Mucosa of descending colon (tissue), 3 donors: Measurements from ENCODE around the gene RPS14. TPM values are rescaled to one million over a fixed set of nuclear protein-coding genes. Genes with fewer than 3 reads are reported as not detected.

Source experiments
- ATAC-seq: fragments of 200-7000 bp; cut with Tn5 transposase; one replicate; pipeline ENCODE4 v1.9.1; 2020; ENCODE audit warnings: mild to moderate bottlenecking, moderate library complexity
- DNase-seq, 3 donors: peaks; one replicate each; pipeline ENCODE4 v3.0.0-alpha.2; 2020
- H3K36me3 ChIP-seq: fragments of 200-600 bp; one replicate; pipeline ENCODE4 v1.8.0; 2021; ENCODE audit warnings: low read depth, mild to moderate bottlenecking
- H3K4me1 ChIP-seq: fragments of 200-600 bp; one replicate; pipeline ENCODE4 v1.8.0; 2021; ENCODE audit warnings: low read depth, mild to moderate bottlenecking
- H3K4me3 ChIP-seq: fragments of 200-600 bp; one replicate; pipeline ENCODE4 v1.8.0; 2021; ENCODE audit warnings: mild to moderate bottlenecking
- H3K9me3 ChIP-seq: fragments of 200-600 bp; one replicate; pipeline ENCODE4 v1.8.0; 2021; ENCODE audit warnings: mild to moderate bottlenecking
- intact Hi-C, 2 donors: fragments of 100-400 bp; cut with DNase I in 1 of 2; cut with micrococcal nuclease in 1 of 2; formaldehyde crosslinking; loops; one replicate each; pipeline versions ENCODE4 v1.11.0 to v1.11.1; 2022; cut with DNase I, micrococcal nuclease
- total RNA-seq, 3 donors: library from RNA; stranded (reverse); fragmentation: NEBNext Ultra II Directional in 2 of 3; extraction: Animal tissue kit (Norgen Biotek cat#: 25700) in 2 of 3; gene quantifications; one replicate each; pipeline versions ENCODE4 v1.2.1 to v1.2.4, GENCODE V29; 2021 to 2023
- TF ChIP-seq, protein P1 (sequence below): fragments of 200-600 bp; IDR thresholded peaks from one replicate; pipeline ENCODE4 v1.8.0; 2022; ENCODE audit warnings: antibody characterized with exemption, mild to moderate bottlenecking
- donor health status: DM: no; HTN: no; CAD: no; lungs with moderate emphysema.
- donor health status: DM: no; HTN: no; CAD: no.
- donor health status: DM: no; HTN: yes; CAD: no.

Gene RPS14
- total RNA-seq, 3 donors from 2014 or later: 1,569 to 1,671 (median 1,618) TPM

DNA sequence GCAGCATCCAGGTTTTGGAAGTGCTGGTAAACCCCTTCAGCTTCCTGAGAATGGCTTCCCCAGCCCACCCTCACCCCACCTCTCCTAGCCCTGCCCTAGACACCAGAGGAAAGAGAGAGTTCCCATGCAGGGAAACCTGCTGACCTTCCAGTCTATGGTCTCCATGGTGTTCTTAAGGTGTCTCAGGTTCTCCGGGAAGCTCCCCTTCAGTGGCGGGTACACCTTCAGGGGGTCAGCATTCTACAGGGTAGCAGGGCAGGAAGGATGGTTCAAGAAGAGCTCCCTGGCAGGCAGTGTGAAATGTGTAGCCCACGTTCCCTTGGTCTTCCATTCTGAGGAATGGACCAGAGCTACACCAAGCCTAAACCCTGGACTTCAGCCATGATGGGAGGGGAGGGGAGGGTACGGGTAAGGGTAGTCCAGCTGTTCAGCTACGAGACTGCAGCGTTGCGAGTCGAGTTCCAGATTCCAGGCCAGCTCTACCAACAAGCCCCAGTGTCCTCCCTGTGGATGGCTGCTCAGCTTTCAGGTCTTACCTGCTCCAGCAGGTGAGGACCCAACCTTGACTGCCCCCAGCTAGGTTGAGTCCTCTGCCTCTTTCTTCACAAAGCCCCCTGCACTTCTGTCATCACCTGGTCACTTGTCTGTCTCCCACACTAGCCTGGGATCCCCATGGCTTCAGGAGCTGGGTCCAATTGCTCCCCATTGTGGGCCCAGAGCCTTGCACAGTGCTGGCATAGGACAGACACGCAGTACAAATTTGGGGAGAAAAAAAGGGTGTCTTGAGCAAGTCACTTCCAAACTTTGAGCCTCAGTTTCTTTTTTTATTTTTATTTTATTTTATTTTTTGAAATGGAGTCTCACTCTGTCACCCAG lies 44.4 kb downstream of the RPS14 start:
- DNase-seq: peak in 1 of 3 donors; percentile 5
- H3K36me3 ChIP-seq: no peaks in the 10 kb centered on the region
- intact Hi-C loops: no loop called here

DNA sequence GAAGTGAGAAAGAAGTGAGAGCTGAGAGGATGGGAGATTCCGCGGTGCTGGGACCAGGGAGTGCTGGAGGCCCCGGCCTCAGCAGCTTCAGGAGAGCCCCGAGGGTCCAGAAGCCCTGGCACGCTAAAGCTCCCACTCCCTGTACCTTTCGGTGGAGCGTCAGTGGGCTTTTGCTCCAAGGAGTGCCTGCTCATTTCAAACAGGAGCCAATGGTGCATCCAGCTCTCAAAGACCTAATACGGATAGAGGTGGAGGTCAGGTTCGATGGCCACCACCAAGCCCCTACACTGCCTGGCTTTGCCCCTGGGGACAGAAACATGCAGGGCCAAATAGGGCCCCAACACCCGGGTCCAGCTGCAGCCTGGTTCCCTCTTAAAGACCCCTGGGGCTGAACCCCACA lies 45.0 kb downstream of the RPS14 start:
- TF ChIP-seq, protein P1, sequence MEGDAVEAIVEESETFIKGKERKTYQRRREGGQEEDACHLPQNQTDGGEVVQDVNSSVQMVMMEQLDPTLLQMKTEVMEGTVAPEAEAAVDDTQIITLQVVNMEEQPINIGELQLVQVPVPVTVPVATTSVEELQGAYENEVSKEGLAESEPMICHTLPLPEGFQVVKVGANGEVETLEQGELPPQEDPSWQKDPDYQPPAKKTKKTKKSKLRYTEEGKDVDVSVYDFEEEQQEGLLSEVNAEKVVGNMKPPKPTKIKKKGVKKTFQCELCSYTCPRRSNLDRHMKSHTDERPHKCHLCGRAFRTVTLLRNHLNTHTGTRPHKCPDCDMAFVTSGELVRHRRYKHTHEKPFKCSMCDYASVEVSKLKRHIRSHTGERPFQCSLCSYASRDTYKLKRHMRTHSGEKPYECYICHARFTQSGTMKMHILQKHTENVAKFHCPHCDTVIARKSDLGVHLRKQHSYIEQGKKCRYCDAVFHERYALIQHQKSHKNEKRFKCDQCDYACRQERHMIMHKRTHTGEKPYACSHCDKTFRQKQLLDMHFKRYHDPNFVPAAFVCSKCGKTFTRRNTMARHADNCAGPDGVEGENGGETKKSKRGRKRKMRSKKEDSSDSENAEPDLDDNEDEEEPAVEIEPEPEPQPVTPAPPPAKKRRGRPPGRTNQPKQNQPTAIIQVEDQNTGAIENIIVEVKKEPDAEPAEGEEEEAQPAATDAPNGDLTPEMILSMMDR: no peak
- no peak overlapping the region for H3K4me3 ChIP-seq
- ATAC-seq (no peak), DNase-seq (no peak)
- intact Hi-C loops: no loop called here
- no peaks in the 10 kb centered on the region for H3K9me3 ChIP-seq
- no peaks in the 10 kb centered on the region for H3K36me3 ChIP-seq
- no peaks in the 10 kb centered on the region for H3K4me1 ChIP-seq

More for the DNA sequence above, 44.4 kb downstream of the RPS14 start:
- Histone ChIP-seq H3K9me3 (no peaks in the 10 kb centered on the region), H3K4me1 (peaks cover 4% of the 10 kb centered on the region), H3K4me3 (no peak overlapping the region)
- TF ChIP-seq, protein P1: no peak
- no peak for ATAC-seq

DNA sequence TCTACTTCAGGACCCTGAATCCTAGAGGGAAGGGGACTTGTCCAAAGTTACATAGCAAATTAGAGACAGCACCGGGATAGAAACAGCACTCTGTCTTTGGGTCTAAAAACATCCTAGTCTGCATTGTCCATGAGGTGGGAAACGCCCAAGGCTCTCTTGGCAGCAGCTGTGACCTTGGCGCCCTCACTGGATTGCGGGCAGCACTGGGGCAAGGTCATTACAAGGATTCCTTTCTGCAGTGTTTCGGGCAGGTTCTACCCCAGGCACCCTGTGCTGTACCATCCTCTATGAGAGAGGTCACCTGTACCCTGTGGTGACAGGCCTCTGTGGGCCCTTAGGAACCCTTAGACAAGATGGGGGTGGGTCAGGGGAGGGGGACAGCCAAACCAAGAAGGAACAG lies 45.4 kb downstream of the RPS14 start:
- ATAC-seq: no peak
- TF ChIP-seq, protein P1: no peak
- Histone ChIP-seq H3K9me3 (no peaks in the 10 kb centered on the region), H3K36me3 (no peaks in the 10 kb centered on the region), H3K4me1 (no peaks in the 10 kb centered on the region), H3K4me3 (no peak overlapping the region)
- no peak for DNase-seq
- intact Hi-C loops: no loop called here

DNA sequence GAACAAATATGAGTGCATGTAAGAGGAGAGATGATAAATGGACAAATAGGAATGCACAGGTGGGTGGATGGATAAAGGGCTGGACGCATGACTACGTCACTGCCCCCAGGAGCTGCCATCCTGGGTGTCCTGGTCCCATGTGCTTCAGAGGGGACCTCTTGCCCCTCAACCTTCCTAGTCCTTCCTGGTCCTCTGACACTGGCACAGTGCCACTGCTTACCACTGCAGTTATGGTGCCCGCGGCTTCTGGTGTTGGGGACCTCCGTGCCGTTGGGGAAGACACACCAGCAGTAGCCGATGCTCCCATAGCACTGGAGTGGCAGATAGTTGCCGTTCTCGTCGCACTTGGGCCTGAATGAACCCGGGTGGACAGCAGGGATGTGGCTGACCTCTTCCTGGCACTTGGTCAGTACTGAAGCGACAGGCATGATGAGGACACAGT lies 46.6 kb downstream of the RPS14 start:
- intact Hi-C loops: no loop called here
- Histone ChIP-seq H3K36me3 (no peaks in the 10 kb centered on the region), H3K4me3 (no peak overlapping the region), H3K9me3 (no peaks in the 10 kb centered on the region), H3K4me1 (no peaks in the 10 kb centered on the region)
- DNase-seq (no peak), ATAC-seq (no peak)
- TF ChIP-seq, protein P1: no peak

DNA sequence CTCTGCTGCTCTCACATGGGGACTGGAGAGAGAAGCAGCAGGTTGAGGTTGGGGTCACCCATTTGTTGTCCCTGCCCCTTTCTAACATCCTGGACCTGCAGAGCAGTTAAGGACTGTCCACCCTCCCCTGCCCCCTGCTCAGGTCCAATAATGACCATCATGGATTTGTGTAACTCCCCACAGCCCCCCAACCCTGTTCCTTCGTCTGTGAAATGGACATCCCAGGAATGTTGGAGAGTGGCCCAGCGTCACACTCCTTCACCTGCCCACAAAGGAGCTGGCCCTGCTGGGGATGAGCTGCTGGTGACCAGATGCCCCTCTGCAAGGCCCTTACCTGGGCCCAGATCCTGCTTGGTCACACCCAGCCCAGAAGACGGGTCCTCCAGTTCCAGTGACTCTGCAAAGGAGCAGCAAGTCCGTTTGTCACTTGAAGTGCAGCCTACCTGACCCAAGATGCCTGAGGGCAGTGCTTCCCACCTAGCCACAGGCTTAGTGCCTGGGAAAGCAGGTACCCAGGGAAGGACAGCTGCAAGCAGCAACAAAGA lies 47.2 kb downstream of the RPS14 start:
- intact Hi-C loops: no loop called here

More for the DNA sequence above, 47.2 kb downstream of the RPS14 start:
- Histone ChIP-seq H3K4me1 (no peaks in the 10 kb centered on the region), H3K9me3 (no peaks in the 10 kb centered on the region), H3K4me3 (no peak overlapping the region), H3K36me3 (no peaks in the 10 kb centered on the region)
- DNase-seq (no peak), ATAC-seq (no peak)
- TF ChIP-seq, protein P1: no peak
